OCI-LY7 (cell line): ENCODE data around the gene H2BK1. TPM values are rescaled to one million over a fixed set of nuclear protein-coding genes. Genes with fewer than 3 reads are reported as not detected.

ENCODE experiments used
- BruUV-seq: library from RNA; stranded (reverse); fragments of 400-500 nt; replicated peaks from 2 replicates; lab custom pipeline; 2021; lab: Mats Ljungman, UMichigan
- CTCF ChIA-PET: fragments of 300-600 bp; sonication (Branson Sonifier 250); formaldehyde crosslinking; loops from one replicate; lab custom pipeline; 2022; ENCODE audit warnings: antibody characterized with exemption; ENCODE audit not compliant: unreplicated experiment; lab: Charles Lee
- POLR2A ChIA-PET: fragments of 300-600 bp; sonication (Branson Sonifier 250); formaldehyde crosslinking; loops from one replicate; lab custom pipeline; 2022; ENCODE audit warnings: antibody characterized with exemption; lab: Charles Lee
- DNase-seq: peaks from one replicate; pipeline ENCODE4 v3.0.0-alpha.2; 2015; ENCODE audit warnings: low spot score
- H2AFZ ChIP-seq: fragments of 200-600 bp; sonication (generic), shearing (Covaris generic); 2 replicates; pipeline ENCODE4 v1.6.1; 2014; ENCODE audit warnings: mild to moderate bottlenecking, antibody characterized with exemption, low read length, moderate library complexity
- H3K27ac ChIP-seq: fragments of 200-600 bp; sonication (generic); 2 replicates; pipeline ENCODE4 v1.5.1; 2014; ENCODE audit warnings: mixed run types, low read depth, mild to moderate bottlenecking, moderate library complexity, low read length, inconsistent platforms; ENCODE audit not compliant: poor library complexity, severe bottlenecking
- H3K36me3 ChIP-seq: fragments of 200-600 bp; sonication (generic); 2 replicates; pipeline ENCODE4 v1.6.1; 2014; ENCODE audit warnings: mild to moderate bottlenecking, antibody characterized with exemption, low read length, moderate library complexity, mixed read lengths; ENCODE audit not compliant: insufficient read depth
- H3K4me1 ChIP-seq: fragments of 200-600 bp; sonication (generic); 2 replicates; pipeline ENCODE4 v1.5.1; 2014; ENCODE audit warnings: mild to moderate bottlenecking, low read length; ENCODE audit not compliant: insufficient read depth, poor library complexity, severe bottlenecking
- H3K4me2 ChIP-seq: fragments of 200-600 bp; sonication (generic); 2 replicates; pipeline ENCODE4 v1.6.1; 2014; ENCODE audit warnings: mild to moderate bottlenecking, low read length
- H3K4me3 ChIP-seq: fragments of 200-600 bp; sonication (generic); 2 replicates; pipeline ENCODE4 v1.5.1; 2014; ENCODE audit warnings: mild to moderate bottlenecking, low read depth, low read length; ENCODE audit not compliant: poor library complexity, severe bottlenecking
- H3K79me2 ChIP-seq: fragments of 200-600 bp; sonication (generic); 2 replicates; pipeline ENCODE4 v1.6.1; 2016; ENCODE audit warnings: low read depth, mild to moderate bottlenecking, low read length, moderate library complexity, mixed read lengths; ENCODE audit not compliant: insufficient read depth
- H3K9me2 ChIP-seq: fragments of 200-600 bp; sonication (generic); 2 replicates; pipeline ENCODE4 v1.6.1; 2016; ENCODE audit warnings: mild to moderate bottlenecking, low read length, mixed read lengths; ENCODE audit not compliant: insufficient read depth
- H3K9me3 ChIP-seq: fragments of 200-600 bp; sonication (generic); 2 replicates; pipeline ENCODE4 v1.6.1; 2014; ENCODE audit warnings: mild to moderate bottlenecking, mixed run types, low read length, mixed read lengths
- H4K20me1 ChIP-seq: fragments of 200-600 bp; sonication (generic); 2 replicates; pipeline ENCODE4 v1.6.1; 2014; ENCODE audit warnings: mild to moderate bottlenecking, antibody characterized with exemption, low read length, moderate library complexity, mixed read lengths; ENCODE audit not compliant: insufficient read depth
- CTCF ChIP-seq: fragments of 200-600 bp; sonication (generic); conservative IDR thresholded peaks from 2 replicates; pipeline ENCODE4 v1.5.1; 2014; ENCODE audit warnings: mild to moderate bottlenecking, antibody characterized with exemption, low read length, moderate library complexity, mixed read lengths
- EZH2phosphoT487 ChIP-seq: fragments of 200-600 bp; sonication (generic); IDR thresholded peaks from 2 replicates; pipeline ENCODE4 v1.6.1; 2018; ENCODE audit warnings: low read depth, borderline replicate concordance, mild to moderate bottlenecking, mixed run types, antibody characterized with exemption, low read length, moderate library complexity, mixed read lengths
- intact Hi-C: fragments of 100-400 bp; cut with micrococcal nuclease; formaldehyde crosslinking; loops from one replicate; pipeline ENCODE4 v1.10.0; 2022; ENCODE audit not compliant: unreplicated experiment
- total RNA-seq, 2 experiments: library from RNA; depleted of rRNA in 1 of 2; stranded (reverse); fragments of >200 nt in 1 of 2; shearing (Covaris generic) in 1 of 2; gene quantifications; 2 replicates each; pipeline ENCODE4 v1.2.3, GENCODE V29; 2014 to 2022

H2BK1 gene
- total RNA-seq, 2 experiments from 2014 or later, result not detected

DNA sequence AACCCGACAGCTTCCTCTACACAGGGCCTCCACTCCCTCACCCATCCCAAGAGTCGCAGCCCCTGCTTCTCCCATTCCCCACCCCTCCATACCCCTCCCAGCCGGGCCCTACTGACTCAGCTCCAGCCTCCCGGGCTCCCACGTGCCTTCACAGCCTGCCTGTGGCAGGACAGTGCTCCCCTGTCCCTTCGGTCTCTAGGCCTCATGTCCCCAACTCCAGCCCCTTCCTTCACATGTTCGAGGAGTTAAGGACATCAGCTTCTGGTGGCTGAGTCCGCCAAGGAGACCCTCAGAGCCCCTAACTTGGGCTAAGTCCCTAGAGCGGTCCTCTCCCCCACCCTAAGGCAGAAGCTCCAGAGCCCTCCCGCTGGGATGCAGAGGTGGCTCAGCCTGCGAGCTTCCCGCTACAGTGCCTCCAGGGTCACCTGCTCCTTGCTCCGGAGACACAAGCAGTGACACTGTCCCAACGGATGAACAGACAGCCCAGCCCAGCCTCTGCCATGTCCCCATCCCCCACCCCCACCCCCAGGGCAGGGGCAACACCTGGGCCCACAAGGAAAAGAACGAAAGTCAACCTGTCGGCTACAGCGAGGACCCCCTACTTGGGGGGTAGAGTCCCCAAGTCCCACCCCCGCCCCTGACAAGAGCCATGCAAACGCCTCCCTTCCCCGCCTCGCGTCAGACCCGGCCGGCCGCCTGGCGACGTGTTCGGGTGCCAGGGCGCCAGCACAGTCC lies 37.5 kb upstream of the H2BK1 start:
- POLR2A ChIA-PET, result no interaction called here
- H2AFZ ChIP-seq, result no peak overlapping the region
- peaks cover 65% of the 10 kb centered on the region for H3K4me1 ChIP-seq
- H4K20me1 ChIP-seq, result peaks cover 6% of the 10 kb centered on the region; the same call in 1 of the 2 replicates
- peak overlapping the region; percentile 59 for H3K4me3 ChIP-seq
- H3K79me2 ChIP-seq, result no peaks in the 10 kb centered on the region
- BruUV-seq, result no TSS peak
- no peak overlapping the region for H3K27ac ChIP-seq
- TF ChIP-seq EZH2phosphoT487 (no peak), CTCF (no peak)
- no peak for DNase-seq
- H3K9me3 ChIP-seq, result no peaks in the 10 kb centered on the region
- H3K36me3 ChIP-seq, result no peaks in the 10 kb centered on the region
- H3K4me2 ChIP-seq, result peak overlapping the region; percentile 64
- intact Hi-C loops, result no loop called here
- CTCF ChIA-PET, result interaction anchor here (0.6 to 1.1 kb wide), 2 partner anchors 9 to 65 kb away, joined by 4 to 9 read pairs; no protein-coding TSS in a partner anchor
- no peaks in the 10 kb centered on the region for H3K9me2 ChIP-seq

DNA sequence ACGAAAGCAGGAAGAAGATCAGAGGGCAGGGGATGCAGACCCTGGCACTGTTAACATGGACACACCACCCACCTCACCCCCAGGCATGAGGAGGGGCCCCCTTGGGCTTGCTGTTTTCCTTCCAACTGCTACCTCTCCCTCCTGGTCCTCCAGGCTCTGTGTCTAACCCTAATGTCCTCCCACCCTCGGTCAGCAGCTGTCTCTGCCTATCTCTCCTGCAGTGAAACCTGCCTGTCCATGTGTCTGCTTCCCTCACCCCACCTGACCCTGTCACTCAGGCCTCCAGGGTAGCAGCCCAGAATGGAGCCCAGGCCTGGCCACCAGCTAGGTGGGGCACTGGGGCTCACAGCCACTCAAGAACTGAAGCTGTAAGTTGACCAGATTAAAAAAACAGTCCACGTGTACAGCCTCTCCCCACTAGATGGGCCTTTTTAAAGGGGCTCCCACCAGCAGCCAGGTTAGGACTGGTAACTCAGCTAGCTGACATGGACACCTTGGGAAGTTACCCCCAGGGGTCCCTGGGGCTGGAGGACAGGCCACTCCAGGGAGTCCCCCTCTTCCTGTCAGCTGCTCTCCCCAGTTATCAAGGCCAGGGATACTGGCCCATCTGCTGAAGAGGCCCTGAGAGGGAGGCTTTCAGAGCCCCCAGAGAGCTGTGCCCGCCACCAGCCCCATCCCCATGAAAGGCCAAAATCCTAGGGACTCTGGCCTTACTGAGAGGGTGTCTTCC lies 36.7 kb upstream of the H2BK1 start:
- no peak overlapping the region for H3K4me3 ChIP-seq
- H3K36me3 ChIP-seq, result no peaks in the 10 kb centered on the region
- no TSS peak for BruUV-seq
- no peak overlapping the region for H3K27ac ChIP-seq
- ChIA-PET CTCF (interaction anchor here (1.1 kb wide), 1 partner anchor 9 kb away, joined by 4 read pairs; no protein-coding TSS in a partner anchor), POLR2A (no interaction called here)
- H3K9me2 ChIP-seq, result no peaks in the 10 kb centered on the region
- no peak for DNase-seq
- H4K20me1 ChIP-seq, result peaks cover 6% of the 10 kb centered on the region; the same call in 1 of the 2 replicates
- H3K4me1 ChIP-seq, result peaks cover 63% of the 10 kb centered on the region
- intact Hi-C loops, result no loop called here
- H3K79me2 ChIP-seq, result no peaks in the 10 kb centered on the region
- TF ChIP-seq EZH2phosphoT487 (no peak), CTCF (no peak)
- H3K4me2 ChIP-seq, result peak overlapping the region; percentile 64; the same call in 1 of the 2 replicates
- no peak overlapping the region for H2AFZ ChIP-seq
- H3K9me3 ChIP-seq, result no peaks in the 10 kb centered on the region
